Right lobe of liver (tissue), 4 donors: ENCODE results near the gene PLCB2.

ENCODE experiments used
- CTCF ChIP-seq, 4 donors: fragments of 200-600 bp in 3 of 4; fragments of 450-650 bp in 1 of 4; IDR thresholded peaks; one replicate each; pipeline versions ENCODE4 v1.5.1 to v1.8.0; 2016 to 2022; ENCODE audit warnings: antibody characterized with exemption in 4 of 4, mild to moderate bottlenecking in 2 of 4
- POLR2A ChIP-seq: fragments of 450-650 bp; IDR thresholded peaks from one replicate; pipeline ENCODE4 v1.6.1; 2017; ENCODE audit warnings: antibody characterized with exemption, mild to moderate bottlenecking
- donor health status: DM: no; HTN: no; CAD: no.
- donor health status: DM: no; HTN: no; CAD: no.
- donor health status: DM: no; HTN: yes; CAD: no.

- TF ChIP-seq CTCF (IDR thresholded peaks at IDR 0.05) (no peak), POLR2A (no peak)
Observed at GRCh38 chr15:40309344-40309862, 1.7 kb upstream of the PLCB2 start.
